LHCN-M2 (cell line): Measurements from ENCODE around the gene PEX14. TPM values are rescaled to one million over a fixed set of nuclear protein-coding genes. Genes with fewer than 3 reads are reported as not detected.

ENCODE experiments used
- DNase-seq: peaks from one replicate; pipeline ENCODE4 v3.0.0-alpha.2; 2012; ENCODE audit warnings: low read depth
- total RNA-seq: library from RNA; depleted of rRNA; stranded (reverse); fragments of >200 nt; gene quantifications from 2 replicates; pipeline ENCODE4 v1.2.3, GENCODE V29; 2014

PEX14 gene
- total RNA-seq, 1 experiment from 2014 or later: 13.4 TPM

- no peak for DNase-seq
Observed at GRCh38 chr1:10615932-10616671, 141.4 kb downstream of the PEX14 start.

- no peak for DNase-seq
Observed at GRCh38 chr1:10616696-10617095, 141.9 kb downstream of the PEX14 start.

GRCh38 chr1:10617318-10617717 lies 142.6 kb downstream of the PEX14 start:
- DNase-seq: no peak

- no peak for DNase-seq
Observed at GRCh38 chr1:10617931-10618885, 143.5 kb downstream of the PEX14 start.

- DNase-seq: no peak
Observed at GRCh38 chr1:10620776-10621175, 146.0 kb downstream of the PEX14 start.

GRCh38 chr1:10621906-10622305 lies 147.2 kb downstream of the PEX14 start:
- DNase-seq: no peak

GRCh38 chr1:10622910-10623685 lies 148.3 kb downstream of the PEX14 start:
- no peak for DNase-seq

- no peak for DNase-seq
Observed at GRCh38 chr1:10623686-10624145, 149.0 kb downstream of the PEX14 start.

- no peak for DNase-seq
Observed at GRCh38 chr1:10624256-10625050, 149.7 kb downstream of the PEX14 start.

GRCh38 chr1:10625076-10625475 lies 150.3 kb downstream of the PEX14 start:
- no peak for DNase-seq

GRCh38 chr1:10625554-10625953 lies 150.8 kb downstream of the PEX14 start:
- DNase-seq: no peak

- DNase-seq: no peak
Observed at GRCh38 chr1:10626131-10626731, 151.5 kb downstream of the PEX14 start.

GRCh38 chr1:10626791-10627410 lies 152.2 kb downstream of the PEX14 start:
- DNase-seq: no peak

GRCh38 chr1:10628685-10629084 lies 153.9 kb downstream of the PEX14 start:
- no peak for DNase-seq

- no peak for DNase-seq
Observed at GRCh38 chr1:10629091-10629815, 154.5 kb downstream of the PEX14 start.

- no peak for DNase-seq
Observed at GRCh38 chr1:10629816-10630571, 155.2 kb downstream of the PEX14 start.

GRCh38 chr1:10630661-10631120 lies 155.9 kb downstream of the PEX14 start:
- no peak for DNase-seq

GRCh38 chr1:10631121-10631810 lies 156.5 kb downstream of the PEX14 start:
- DNase-seq: no peak
